Mucosa of stomach (tissue), 1 donor: Measurements from ENCODE around the gene STYXL1.
"Not testable (repeated sequence)": the region's sequence is repeated elsewhere in the genome, so short reads cannot be mapped to it uniquely, and the experiment has no call there.

Source experiments
- H3K27me3 ChIP-seq: one replicate; pipeline ENCODE4 v1.7.0; 2013; ENCODE audit warnings: mild to moderate bottlenecking, low read length; ENCODE audit not compliant: control insufficient read depth, insufficient read depth
- H3K36me3 ChIP-seq: one replicate; pipeline ENCODE4 v1.7.0; 2013; ENCODE audit warnings: low read length; ENCODE audit not compliant: control insufficient read depth, insufficient read depth
- H3K4me1 ChIP-seq: one replicate; pipeline ENCODE4 v1.7.0; 2013; ENCODE audit warnings: mild to moderate bottlenecking, low read length; ENCODE audit not compliant: control insufficient read depth, insufficient read depth
- H3K4me3 ChIP-seq: one replicate; pipeline ENCODE4 v1.7.0; 2013; ENCODE audit warnings: low read length
- H3K9ac ChIP-seq: one replicate; pipeline ENCODE4 v1.7.0; 2013; ENCODE audit warnings: mild to moderate bottlenecking, low read length, moderate library complexity
- H3K9me3 ChIP-seq: one replicate; pipeline ENCODE4 v1.7.0; 2013; ENCODE audit warnings: mild to moderate bottlenecking, low read length, moderate library complexity; ENCODE audit not compliant: control insufficient read depth
- donor health status: Pancreatic carcinoma.

STYXL1 gene

DNA sequence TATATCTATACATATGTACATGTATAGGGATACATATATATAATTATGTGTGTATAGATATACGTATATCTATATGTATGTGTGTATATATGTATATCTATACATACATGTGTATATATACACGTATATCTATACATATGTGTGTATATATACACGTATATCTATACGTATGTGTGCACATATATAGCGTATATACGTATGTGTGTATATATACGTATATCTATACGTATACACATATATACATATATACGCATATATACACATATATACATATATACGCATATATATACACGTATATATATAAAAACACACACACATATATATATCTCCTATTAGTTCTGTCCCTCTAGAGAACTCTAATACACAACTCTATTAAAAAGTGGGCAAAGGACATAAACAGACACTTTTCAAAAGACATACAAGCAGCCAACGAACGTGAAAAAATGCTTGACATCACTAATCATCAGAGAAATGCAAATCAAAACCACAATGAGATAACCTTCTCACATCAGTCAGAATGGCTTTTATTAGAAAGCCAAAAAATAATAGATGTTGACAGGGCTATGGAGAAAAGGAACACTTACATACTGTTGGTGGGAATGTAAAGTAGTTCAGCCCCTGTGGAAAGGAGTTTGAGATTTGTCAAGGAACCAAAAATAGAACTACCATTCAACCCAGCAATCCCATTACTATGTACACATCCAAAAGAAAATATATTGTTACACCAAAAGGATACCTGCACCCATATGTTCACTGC lies 31.4 kb downstream of the STYXL1 start:
- no peaks in the 10 kb centered on the region for H3K9me3 ChIP-seq
- H3K4me1 ChIP-seq, result peaks cover 4% of the 10 kb centered on the region
- no peaks in the 10 kb centered on the region for H3K27me3 ChIP-seq
- H3K36me3 ChIP-seq, result no peaks in the 10 kb centered on the region
- no peak overlapping the region for H3K4me3 ChIP-seq
- H3K9ac ChIP-seq, result no peak overlapping the region

DNA sequence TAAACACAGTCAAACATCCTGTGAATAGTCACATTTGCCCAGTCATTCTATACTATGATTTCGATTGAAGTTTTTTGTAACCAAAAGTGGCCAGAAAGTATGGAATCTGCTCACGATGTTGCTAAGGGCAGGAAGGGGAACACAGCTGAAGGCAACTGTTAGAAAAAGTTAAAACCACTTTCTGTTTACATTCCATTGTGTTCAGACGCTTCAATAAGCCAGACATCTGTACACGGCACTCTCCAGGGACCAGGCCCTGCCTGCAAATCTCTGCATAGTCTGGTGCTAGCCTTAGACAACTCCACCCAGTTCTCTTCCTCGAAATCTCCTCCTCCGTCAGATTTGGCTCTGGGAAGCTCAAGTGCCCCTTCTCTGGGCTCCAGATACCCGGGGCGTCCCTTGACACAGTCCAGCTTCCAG lies 36.3 kb downstream of the STYXL1 start:
- H3K27me3 ChIP-seq, result no peaks in the 10 kb centered on the region
- H3K4me1 ChIP-seq, result peaks cover 23% of the 10 kb centered on the region
- no peaks in the 10 kb centered on the region for H3K9me3 ChIP-seq
- H3K4me3 ChIP-seq, result no peak overlapping the region
- H3K36me3 ChIP-seq, result no peaks in the 10 kb centered on the region
- no peak overlapping the region for H3K9ac ChIP-seq

DNA sequence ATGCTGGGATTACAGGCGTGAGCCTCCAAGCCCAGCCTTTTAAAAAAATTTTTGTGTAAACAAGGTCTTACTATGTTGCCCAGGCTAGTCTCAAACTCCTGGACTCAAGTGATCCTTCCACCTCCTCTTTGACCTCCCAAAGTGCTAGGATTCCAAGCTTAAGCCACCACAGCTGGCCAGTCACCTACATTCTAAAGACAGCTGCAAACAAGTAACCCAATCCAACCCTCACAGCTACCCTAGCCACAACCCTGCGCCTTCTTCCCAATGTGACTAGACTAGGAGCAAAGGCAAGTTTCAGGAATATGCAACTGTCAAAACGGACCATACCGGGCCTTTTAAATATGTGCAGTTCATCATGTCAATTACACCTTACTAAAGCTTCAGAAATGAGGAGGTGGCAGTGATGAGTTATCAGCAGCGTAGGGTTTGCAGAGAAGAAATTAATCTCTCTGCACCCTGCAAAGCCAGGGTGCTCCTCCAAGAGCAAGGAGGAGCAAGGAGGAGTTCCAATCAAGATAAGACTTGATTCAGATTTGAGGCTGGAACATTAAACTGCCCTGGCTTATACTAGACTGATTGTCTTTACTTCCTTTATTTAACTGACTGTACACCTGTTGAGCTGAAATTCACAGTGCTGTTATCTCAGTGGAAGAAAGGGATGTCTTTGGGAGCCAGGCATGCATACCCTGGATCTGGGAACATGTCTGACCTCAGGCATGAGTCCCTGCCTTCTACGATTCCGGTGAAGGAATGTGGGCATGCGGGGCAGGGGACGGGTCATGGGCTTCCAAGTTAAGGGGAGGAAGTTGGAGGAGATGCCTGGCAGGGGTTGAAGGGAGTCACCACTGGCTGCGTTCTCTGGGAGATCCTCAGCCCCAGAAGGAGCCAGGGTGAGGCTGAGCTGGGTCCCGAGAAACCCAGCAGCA lies 37.9 kb downstream of the STYXL1 start:
- H3K9me3 ChIP-seq, result no peaks in the 10 kb centered on the region
- no peak overlapping the region for H3K9ac ChIP-seq
- H3K27me3 ChIP-seq, result no peaks in the 10 kb centered on the region
- no peaks in the 10 kb centered on the region for H3K36me3 ChIP-seq
- H3K4me1 ChIP-seq, result peaks cover 23% of the 10 kb centered on the region
- no peak overlapping the region for H3K4me3 ChIP-seq

DNA sequence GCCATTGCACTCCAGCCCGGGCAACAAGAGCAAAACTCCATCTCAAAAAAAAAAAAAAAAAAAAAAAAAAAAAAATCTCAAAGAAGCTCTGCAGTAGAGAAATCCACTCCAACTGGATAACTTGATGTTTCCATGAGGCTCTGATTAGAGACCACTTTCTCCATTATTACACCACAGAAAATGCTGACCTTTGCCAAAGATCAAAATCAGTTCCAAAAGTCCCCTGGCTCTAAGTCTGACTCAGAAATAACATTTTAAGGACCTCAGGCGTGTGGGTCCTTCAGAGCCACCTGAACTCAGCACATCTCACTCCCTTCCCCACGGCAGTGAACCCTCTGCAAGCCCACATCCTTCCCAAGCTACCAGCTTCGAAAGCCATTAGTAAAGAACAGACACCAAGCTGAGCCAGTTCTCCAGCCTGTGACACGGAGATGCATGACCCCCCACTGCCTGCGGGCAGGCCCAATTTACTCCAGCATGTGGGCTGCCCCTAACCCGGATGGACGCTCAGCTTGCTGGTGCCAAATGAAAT lies 39.6 kb downstream of the STYXL1 start:
- Histone ChIP-seq H3K4me1 (peaks cover 23% of the 10 kb centered on the region), H3K9ac (no peak overlapping the region), H3K4me3 (no peak overlapping the region), H3K27me3 (no peaks in the 10 kb centered on the region), H3K9me3 (no peaks in the 10 kb centered on the region), H3K36me3 (no peaks in the 10 kb centered on the region)

DNA sequence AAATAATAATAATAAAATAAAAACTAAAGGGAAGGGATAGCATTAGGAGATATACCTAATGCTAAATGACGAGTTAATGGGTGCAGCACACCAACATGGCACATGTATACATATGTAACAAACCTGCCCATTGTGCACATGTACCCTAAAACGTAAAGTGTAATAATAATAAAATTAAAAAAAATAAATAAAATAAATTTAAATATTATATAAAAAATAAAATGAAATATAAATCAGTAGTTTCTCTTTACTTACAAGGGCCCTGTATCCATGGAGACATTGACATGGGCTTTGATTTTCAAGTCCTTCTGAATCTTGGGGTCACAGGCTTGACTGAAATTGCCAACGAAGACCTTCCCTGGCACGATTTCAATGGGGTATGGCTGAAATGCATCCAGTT lies 42.8 kb downstream of the STYXL1 start:
- not testable (repeated sequence) for H3K9ac ChIP-seq, H3K4me3 ChIP-seq, H3K36me3 ChIP-seq, H3K27me3 ChIP-seq, H3K9me3 ChIP-seq
- H3K4me1 ChIP-seq, result peaks cover 12% of the 10 kb centered on the region

DNA sequence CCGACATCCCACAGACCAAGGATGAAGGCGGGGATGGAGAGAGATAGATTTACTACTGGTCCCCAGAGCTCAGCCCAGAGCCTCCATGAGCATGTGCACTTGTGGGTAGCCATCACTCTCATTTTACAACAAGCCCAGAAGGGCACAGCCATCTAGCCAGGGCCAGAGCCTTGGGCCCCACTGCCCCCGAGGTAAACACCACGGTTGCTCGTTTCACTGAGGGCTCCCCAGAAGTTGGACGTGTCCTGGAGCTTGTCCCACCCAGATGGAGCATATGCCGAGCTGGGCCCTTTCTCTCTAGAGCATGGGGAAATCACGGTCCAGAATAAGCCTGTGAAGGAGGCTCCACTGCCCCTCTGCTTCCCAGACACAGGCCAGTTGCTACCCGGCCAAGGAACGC lies 44.4 kb downstream of the STYXL1 start:
- Histone ChIP-seq H3K36me3 (no peaks in the 10 kb centered on the region), H3K27me3 (no peaks in the 10 kb centered on the region), H3K9ac (no peak overlapping the region), H3K4me1 (peaks cover 1% of the 10 kb centered on the region), H3K4me3 (no peak overlapping the region), H3K9me3 (no peaks in the 10 kb centered on the region)

DNA sequence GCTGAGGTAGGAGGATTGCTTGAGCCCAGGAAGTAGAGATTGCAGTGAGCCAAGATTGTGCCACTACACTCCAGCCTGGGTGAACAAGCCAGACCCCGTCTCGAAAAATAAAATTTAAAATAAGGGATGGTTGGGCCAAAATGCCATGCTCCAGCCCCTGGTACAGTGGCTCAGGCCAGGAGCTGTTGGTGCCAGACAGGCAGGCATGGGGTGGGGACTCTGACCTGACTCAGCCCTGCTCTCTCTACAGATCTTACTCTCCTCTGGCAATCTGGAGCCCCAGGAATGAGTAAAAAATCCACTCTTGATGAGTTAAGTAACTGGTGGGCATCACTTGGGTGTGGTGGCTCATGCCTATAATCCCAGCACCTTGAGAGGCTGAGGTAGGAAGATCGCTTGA lies 45.0 kb downstream of the STYXL1 start:
- no peaks in the 10 kb centered on the region for H3K4me1 ChIP-seq
- H3K9me3 ChIP-seq, result no peaks in the 10 kb centered on the region
- H3K4me3 ChIP-seq, result no peak overlapping the region
- H3K9ac ChIP-seq, result no peak overlapping the region
- no peaks in the 10 kb centered on the region for H3K36me3 ChIP-seq
- no peaks in the 10 kb centered on the region for H3K27me3 ChIP-seq

DNA sequence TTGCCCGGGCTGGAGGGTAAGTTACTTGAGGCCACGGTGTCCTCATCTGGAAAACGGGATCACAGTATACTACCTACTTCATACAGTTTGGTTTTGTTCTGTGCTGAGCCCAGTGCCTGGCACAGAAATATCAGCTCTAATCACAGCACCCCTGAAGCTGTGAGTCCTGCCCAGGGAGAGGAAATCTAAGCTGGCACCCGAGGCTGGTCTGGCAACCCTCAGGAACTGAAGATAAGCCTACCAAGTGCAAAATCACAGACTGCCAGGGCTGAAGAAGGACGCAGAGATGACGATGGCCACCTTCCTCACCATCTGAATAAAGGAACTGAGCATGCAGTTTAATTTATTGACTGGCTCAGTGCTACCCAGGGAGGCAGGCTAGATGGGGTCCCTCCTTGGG lies 45.7 kb downstream of the STYXL1 start:
- no peaks in the 10 kb centered on the region for H3K9me3 ChIP-seq
- H3K9ac ChIP-seq, result no peak overlapping the region
- no peaks in the 10 kb centered on the region for H3K4me1 ChIP-seq
- no peaks in the 10 kb centered on the region for H3K27me3 ChIP-seq
- H3K36me3 ChIP-seq, result no peaks in the 10 kb centered on the region
- no peak overlapping the region for H3K4me3 ChIP-seq

DNA sequence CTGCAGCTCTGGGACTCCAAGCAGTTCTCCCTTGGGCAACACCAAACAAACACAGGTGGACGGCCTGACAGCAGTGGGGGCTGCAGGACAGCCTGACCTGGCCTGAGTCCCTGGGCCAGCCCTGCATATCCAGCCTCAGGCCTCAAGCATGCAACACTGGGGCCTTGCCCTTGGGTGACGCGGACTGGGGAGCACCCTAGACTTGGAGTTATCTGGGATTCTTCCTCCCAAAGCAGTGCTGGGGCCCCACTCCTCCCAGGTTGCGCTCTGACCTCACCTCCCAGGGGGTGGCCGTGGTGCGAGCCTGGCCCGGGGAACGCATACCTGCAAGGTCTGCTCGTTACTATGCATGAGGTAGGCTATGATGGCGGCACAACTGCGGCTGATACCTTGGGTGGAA lies 47.2 kb downstream of the STYXL1 start:
- no peaks in the 10 kb centered on the region for H3K9me3 ChIP-seq
- no peaks in the 10 kb centered on the region for H3K4me1 ChIP-seq
- H3K27me3 ChIP-seq, result no peaks in the 10 kb centered on the region
- no peaks in the 10 kb centered on the region for H3K36me3 ChIP-seq
- no peak overlapping the region for H3K9ac ChIP-seq
- no peak overlapping the region for H3K4me3 ChIP-seq

DNA sequence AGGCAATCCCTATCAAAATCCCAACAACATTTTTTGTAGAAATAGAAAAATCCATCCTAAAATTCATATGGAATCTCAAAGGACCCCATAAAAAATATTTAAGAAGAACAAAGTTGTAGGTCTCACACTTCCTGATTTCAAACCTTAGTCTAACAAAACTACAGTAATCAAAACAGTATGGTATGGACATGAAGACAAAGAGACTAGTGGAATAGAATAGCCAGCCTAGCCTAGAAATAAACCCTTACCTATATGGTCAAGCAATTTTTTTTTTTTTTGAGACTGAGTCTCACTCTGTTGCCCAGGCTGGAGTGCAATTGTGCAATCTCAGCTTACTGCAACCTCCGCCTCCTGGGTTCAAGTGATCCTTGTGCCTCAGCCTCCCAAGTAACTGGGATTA lies 49.8 kb downstream of the STYXL1 start:
- Histone ChIP-seq H3K4me3 (no peak overlapping the region), H3K27me3 (no peaks in the 10 kb centered on the region), H3K4me1 (peaks cover 12% of the 10 kb centered on the region), H3K9ac (no peak overlapping the region), H3K36me3 (no peaks in the 10 kb centered on the region), H3K9me3 (no peaks in the 10 kb centered on the region)

DNA sequence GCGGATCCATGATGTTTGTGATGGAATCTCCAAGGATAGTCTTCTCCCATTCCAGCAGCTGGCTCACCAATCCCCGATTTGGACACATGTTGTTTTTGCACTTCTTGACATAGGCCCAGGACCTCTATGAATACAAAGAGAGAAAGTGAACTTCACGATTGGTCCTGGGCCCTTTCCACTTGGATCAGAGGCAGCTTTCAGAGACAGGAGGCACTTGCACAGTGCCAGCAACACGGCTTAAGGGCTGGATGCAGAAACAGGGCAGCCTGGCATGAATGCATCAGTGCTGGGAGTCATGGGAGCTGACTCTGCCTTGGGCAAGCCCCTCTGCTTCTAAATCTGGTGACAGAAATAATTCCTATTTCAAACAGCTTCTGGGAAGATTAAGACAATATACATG lies 51.3 kb downstream of the STYXL1 start:
- no peaks in the 10 kb centered on the region for H3K36me3 ChIP-seq

DNA sequence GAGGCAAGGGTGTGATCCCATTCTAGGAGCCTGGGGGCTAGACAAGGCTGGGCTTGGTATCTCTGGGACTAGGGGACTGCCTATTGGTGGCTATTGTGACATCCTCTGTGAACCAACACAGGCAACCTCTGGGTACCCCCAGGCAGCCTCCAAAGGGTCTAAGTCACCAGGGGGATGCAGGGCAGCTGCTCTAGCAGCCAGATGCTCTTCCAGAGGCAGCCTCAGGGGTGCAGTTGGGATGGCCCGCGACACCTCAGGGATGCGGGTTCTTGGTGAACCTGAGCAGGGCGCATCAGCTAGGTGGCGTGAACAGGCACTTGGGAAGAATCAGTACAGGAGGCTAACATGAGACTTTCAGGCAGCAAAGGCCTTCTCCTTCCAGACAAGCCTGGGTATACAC lies 51.8 kb downstream of the STYXL1 start:
- peaks cover 14% of the 10 kb centered on the region for H3K4me1 ChIP-seq
- no peaks in the 10 kb centered on the region for H3K9me3 ChIP-seq
- no peak overlapping the region for H3K9ac ChIP-seq
- no peaks in the 10 kb centered on the region for H3K27me3 ChIP-seq
- H3K4me3 ChIP-seq, result no peak overlapping the region
- H3K36me3 ChIP-seq, result no peaks in the 10 kb centered on the region

More for the DNA sequence above, 51.3 kb downstream of the STYXL1 start:
- H3K9ac ChIP-seq, result no peak overlapping the region
- no peak overlapping the region for H3K4me3 ChIP-seq
- H3K4me1 ChIP-seq, result peaks cover 12% of the 10 kb centered on the region
- no peaks in the 10 kb centered on the region for H3K9me3 ChIP-seq
- no peaks in the 10 kb centered on the region for H3K27me3 ChIP-seq
